HL-60 (cell line): ENCODE results near the gene SEL1L2.

Experiments used
- POLR2AphosphoS5 ChIP-seq: IDR thresholded peaks from 2 replicates; pipeline ENCODE4 v1.6.1; 2012; ENCODE audit warnings: low read depth
- TF ChIP-seq, protein P1 (sequence below): IDR thresholded peaks from one replicate; pipeline ENCODE4 v1.5.1; 2011; ENCODE audit warnings: low read length, control low read depth, inconsistent platforms; ENCODE audit not compliant: insufficient read depth
- TF ChIP-seq, protein P2 (sequence below): IDR thresholded peaks from 2 replicates; pipeline ENCODE4 v1.6.1; 2012; ENCODE audit warnings: low read depth; ENCODE audit not compliant: insufficient replicate concordance

DNA sequence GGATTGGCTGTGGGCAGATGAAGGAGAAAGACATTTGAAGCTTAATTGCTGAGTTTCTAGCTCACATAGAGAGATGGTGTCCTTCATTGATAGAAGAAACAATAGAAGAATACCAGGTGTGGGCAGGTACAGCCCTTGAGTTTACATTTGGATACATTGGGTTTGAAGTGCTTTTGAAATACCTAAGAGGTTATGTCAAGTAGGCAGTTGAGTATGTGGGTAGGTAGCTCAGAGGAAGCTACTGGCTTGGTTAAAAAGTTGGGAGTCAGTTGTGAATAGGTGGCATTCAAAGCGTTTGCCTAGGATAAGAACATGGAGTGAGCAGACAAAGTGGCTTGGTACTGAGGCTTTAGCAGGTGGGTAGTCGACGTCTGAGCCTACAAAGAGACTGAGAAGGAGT lies 180.6 kb downstream of the SEL1L2 start:
- TF ChIP-seq, protein P1, sequence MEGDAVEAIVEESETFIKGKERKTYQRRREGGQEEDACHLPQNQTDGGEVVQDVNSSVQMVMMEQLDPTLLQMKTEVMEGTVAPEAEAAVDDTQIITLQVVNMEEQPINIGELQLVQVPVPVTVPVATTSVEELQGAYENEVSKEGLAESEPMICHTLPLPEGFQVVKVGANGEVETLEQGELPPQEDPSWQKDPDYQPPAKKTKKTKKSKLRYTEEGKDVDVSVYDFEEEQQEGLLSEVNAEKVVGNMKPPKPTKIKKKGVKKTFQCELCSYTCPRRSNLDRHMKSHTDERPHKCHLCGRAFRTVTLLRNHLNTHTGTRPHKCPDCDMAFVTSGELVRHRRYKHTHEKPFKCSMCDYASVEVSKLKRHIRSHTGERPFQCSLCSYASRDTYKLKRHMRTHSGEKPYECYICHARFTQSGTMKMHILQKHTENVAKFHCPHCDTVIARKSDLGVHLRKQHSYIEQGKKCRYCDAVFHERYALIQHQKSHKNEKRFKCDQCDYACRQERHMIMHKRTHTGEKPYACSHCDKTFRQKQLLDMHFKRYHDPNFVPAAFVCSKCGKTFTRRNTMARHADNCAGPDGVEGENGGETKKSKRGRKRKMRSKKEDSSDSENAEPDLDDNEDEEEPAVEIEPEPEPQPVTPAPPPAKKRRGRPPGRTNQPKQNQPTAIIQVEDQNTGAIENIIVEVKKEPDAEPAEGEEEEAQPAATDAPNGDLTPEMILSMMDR: no peak
- TF ChIP-seq, protein P2, sequence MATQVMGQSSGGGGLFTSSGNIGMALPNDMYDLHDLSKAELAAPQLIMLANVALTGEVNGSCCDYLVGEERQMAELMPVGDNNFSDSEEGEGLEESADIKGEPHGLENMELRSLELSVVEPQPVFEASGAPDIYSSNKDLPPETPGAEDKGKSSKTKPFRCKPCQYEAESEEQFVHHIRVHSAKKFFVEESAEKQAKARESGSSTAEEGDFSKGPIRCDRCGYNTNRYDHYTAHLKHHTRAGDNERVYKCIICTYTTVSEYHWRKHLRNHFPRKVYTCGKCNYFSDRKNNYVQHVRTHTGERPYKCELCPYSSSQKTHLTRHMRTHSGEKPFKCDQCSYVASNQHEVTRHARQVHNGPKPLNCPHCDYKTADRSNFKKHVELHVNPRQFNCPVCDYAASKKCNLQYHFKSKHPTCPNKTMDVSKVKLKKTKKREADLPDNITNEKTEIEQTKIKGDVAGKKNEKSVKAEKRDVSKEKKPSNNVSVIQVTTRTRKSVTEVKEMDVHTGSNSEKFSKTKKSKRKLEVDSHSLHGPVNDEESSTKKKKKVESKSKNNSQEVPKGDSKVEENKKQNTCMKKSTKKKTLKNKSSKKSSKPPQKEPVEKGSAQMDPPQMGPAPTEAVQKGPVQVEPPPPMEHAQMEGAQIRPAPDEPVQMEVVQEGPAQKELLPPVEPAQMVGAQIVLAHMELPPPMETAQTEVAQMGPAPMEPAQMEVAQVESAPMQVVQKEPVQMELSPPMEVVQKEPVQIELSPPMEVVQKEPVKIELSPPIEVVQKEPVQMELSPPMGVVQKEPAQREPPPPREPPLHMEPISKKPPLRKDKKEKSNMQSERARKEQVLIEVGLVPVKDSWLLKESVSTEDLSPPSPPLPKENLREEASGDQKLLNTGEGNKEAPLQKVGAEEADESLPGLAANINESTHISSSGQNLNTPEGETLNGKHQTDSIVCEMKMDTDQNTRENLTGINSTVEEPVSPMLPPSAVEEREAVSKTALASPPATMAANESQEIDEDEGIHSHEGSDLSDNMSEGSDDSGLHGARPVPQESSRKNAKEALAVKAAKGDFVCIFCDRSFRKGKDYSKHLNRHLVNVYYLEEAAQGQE: no peak
- TF ChIP-seq POLR2AphosphoS5: no peak
